ENCODE results near the gene CFC1.
"Not testable (repeated sequence)": the region's sequence is repeated elsewhere in the genome, so short reads cannot be mapped to it uniquely, and the experiment has no call there.

GRCh38 chr2:130571929-130572328 lies 27.4 kb downstream of the CFC1 start:
- TF ChIP-seq CTCF, POLR2A (IDR thresholded peaks at IDR 0.05): not testable (repeated sequence)

Measured in body of pancreas (tissue), 4 donors.